IPS-NIHi11 (cell line): ENCODE measurements around the gene SMIM14.
A peak's percentile ranks its signal among the peaks of the same experiment; 100 is the strongest.
"Not testable (repeated sequence)": the region's sequence is repeated elsewhere in the genome, so short reads cannot be mapped to it uniquely, and the experiment has no call there.

Source experiments
- DNase-seq: peaks from one replicate; pipeline ENCODE4 v3.0.0; 2012; ENCODE audit warnings: mixed read lengths, low spot score

Gene SMIM14

DNA sequence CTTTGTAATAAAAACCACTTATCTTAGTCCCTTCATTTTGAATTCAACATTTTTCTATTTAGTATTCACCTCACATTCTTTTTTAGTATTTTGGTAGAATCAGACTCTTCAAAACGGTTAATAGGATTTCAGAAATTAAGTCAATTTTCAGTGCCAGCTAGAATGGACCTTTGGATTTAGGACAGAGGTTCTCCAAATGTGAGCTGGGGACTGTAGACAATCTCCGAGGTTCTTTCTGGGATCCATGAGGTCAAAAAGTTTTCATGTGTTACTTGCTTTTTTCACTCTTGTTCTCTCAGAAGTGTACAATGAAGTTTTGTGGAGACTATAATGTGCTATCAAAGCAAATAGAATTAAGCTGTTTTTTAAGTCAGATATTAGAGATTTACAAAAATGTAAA is 109.1 kb downstream of the SMIM14 start:
- DNase-seq = no peak

DNA sequence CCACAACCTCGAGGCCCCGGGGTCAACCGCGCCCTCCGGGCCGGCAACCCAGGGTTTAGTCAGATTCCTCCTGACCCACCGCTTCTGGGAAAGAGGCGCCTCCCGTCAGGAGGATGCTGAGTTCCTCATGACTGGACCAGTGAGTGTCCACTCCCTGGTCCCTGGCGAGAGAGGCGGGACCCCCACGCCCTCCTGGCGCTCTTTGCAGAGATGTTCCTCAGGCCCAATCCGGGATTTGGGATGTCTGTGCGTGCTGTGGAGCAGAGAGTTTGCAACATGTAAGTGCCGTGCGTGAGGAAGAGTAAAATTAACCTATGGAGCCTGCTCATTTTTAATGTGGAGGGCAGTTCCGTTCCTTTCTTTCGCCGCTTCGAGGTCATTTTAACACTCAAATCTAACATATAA is 110.6 kb downstream of the SMIM14 start:
- DNase-seq = no peak

DNA sequence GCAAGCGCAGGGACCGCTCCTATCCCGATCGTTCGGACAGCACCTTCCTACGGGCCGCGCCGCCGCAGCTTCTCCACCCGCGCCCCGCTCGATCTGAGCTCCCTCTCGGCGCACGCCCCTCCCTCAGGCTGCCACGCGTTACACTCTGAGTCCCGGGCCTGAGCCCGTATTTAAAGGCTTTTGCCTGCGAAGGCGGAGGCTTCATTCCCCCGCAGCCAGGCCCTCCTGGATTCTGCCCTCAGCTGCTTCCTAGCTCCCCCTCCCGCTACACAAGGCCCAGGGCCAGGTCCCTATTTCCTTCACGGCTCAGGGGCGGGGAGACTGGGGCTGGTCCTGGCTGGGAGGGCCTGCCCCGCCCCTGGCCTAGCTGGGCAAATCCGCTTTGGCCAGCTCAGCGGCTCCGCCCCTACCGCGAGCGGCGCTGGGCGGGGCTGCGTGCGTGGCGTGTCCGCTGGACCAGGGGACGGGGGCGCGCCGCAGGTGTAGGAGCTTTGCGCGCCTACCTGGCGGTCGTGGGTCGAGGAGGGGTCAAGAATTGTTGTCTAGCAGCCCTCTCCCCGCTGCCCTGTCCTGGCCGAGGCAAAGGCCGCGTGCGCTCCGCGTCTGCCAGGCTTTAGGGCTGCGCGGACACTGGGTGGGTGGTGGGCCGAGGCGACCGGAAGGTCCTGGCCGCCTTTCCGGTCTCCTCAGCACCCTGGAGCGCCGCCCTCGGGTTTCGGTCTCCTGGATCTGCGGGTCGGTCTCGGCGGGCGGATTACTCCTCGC is 111.2 kb downstream of the SMIM14 start, which contains the start of gene UGDH:
TSS of gene UGDH (minus strand) at position 144 of the 765 bp plus-strand sequence. CDS start 5,927 bp downstream, outside the sequence.
- peak; percentile 99 for DNase-seq

DNA sequence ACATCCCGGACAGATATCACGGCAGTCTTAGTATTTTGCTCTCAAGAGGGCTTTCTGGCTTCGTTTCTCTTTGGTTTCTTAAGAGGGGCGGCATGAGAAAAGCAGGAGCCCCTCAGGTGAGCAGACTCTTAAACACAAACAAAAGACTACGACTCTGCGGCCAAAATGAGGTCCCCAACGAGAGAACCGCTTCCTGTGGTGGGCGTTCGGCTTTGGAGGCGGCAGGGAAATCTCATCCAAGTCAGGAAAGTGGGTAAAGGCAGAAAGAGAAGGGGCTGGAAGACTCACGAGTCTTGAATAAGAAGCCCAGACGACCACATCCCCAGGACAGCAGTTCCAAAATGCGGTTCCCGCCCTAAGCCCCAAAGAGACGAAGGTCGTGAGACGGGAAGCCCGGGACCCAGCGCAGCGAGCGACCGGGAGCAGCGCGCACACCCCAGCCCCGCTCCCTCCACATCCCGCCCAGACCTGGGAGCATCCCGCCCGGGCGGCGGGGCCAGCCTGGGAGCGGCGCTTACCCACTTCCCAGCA is 111.8 kb downstream of the SMIM14 start:
- peak; percentile 86 for DNase-seq

DNA sequence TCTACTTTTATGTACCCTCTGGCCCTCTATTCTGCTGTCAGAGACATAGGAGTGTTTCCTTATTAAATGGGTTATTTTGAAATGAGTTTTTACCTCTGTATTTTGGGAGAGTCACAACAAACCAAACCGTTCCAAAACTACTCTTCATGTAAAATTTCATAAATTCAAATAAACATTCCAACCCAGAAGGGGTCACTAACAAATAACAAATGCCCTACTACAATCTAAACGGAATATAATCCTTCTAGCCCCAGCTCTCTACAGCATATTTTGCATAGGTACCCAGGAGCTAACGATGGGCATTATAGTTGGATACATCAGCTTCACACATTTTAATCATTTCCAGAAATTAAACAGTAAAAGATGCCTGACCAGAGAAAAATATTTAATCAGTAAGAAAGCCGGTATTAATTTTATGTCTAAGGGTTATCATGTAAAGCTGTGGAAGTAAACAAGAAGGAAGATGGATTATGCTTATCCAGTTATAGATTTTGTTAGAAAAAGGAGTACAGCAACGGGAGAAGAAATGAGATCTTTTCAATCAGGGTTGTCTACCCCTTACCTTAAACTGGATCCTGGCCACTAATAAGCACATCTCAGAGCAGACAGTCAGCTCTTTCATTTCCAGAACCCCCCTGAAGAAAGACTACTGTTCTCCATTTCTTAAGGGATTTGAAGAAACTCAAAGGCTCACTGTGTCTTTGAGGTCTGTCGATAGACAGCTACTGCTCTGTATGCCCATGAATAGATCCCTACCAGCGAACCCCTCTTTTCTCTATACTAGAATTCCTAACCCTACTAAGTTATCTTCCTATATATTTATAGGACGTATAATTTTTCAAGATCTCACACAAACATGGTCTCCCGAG is 112.6 kb downstream of the SMIM14 start:
- peak; percentile 34 for DNase-seq

DNA sequence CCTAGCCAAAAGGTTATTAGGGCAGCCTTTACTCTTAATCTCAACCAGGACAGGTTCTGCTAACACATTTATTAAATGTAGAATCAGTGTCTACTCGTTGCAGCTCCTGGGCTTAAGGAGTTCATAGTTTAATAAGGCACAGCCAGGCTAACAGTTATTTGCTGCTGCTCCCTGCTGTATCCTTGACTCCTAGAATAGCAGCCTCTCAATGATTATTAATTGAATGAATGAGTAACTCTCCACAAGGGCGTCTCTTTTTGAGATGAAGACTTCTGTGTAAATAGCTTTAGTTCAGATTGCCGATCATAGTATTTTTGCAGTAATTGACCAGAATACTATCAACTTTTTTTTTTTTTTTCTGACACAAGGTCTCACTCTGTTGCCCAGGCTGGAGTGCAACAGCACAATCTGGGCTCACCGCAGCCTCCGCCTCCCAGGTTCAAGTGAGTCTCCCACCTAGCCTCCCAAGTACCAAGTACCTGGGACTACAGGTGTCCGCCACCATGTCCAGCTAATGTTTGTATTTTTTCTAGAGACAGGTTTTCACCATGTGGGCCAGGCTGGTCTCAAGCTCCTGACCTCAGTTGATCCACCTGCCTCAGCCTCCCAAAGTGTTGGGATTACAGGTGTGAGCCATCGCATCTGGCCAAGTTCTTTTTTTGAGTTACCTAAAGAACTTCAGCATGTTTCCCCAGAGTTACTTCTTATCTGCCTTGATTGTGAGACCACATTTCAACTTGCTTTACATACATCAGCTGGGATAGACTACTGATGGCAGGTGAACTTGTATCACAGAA is 114.3 kb downstream of the SMIM14 start:
- DNase-seq = no peak

DNA sequence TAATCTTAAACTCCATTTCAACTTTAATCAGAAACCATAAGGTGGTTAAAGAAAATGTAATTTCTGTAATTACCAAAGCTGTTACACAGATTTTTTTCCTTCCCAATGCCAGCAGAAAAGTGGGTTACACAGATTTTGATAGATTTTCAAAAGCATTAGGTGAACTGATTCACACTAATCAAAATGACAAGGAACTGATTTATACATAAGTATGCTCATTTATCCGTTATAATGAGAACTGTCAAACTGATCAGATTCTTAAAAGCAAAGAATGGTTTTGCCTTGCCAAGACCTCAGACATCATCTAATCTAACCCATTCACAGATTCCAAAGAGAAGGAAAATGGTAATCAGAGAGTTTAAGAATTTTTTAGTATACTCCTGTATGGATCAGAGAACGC is 116.6 kb downstream of the SMIM14 start:
- no peak for DNase-seq

DNA sequence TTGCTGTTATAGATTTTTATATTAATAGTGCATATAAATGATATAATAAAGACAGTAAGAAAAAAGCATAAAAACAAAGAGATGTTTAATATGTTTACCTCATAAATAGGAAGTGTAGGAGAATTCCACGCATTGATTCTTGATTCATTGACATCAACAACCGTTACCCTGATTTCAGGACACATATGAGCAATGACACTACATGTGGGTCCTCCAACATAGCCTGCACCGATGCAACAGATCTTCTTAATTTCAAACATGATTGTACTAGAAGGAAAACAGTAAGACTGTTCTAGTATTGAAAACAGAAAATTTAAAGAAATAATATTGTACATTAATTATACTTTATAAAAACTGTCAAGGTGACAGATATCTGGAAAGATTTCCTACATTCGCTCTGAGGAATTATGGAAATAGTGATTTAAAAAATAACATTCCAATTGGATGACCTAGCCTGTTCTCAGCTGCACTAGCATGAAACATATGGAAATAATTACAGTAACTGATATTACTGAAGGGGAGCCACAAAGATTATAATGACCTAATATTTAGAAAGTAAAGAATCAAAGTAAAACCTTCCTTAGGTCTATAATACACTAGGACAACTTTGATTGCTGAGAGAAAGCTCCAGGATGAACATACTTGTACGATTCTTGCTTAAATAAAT is 117.3 kb downstream of the SMIM14 start:
- DNase-seq = no peak

DNA sequence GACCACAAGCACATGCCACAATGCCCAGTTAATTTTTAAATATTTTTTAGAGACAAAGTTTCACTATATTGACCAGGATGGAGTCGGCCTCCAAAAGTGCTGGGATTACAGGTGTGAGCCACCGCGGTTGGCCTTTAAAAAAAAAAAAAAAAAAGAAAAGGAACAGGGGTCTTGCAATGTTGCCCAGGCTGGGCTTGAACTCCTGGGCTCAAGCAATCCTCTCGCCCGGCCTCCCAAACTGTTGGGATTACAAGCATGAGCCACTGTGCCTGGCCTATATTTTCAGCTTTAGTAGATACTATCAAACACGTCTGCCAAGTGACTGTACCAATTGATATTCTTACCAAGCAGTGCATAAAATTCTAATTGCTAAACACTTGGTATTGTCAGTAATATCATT is 120.2 kb downstream of the SMIM14 start:
- DNase-seq = no peak

DNA sequence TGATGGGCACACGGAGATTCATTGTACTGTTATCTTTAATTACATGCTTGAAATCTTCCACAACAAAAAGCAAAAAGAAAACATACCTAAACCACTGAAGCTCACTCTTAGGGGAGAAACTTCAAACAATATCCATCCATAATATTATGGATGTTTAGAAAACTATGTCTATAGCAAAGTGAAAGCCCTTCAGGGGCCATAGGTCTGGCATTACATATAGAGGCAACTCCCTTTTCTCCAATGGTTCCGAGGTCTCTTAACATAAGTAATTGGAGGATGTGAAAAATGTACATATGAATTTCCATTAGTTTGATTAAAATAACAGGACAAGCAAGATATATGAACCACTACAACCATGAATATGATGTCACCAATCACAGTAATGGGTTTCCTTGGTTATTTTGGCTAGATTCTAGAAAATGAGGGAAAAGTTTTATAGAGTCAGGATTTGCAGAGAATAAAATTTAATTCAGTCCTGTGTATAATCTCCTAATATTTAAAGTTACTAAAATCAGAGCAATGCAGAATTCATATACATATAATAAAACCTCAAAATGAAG is 122.2 kb downstream of the SMIM14 start:
- no peak for DNase-seq

DNA sequence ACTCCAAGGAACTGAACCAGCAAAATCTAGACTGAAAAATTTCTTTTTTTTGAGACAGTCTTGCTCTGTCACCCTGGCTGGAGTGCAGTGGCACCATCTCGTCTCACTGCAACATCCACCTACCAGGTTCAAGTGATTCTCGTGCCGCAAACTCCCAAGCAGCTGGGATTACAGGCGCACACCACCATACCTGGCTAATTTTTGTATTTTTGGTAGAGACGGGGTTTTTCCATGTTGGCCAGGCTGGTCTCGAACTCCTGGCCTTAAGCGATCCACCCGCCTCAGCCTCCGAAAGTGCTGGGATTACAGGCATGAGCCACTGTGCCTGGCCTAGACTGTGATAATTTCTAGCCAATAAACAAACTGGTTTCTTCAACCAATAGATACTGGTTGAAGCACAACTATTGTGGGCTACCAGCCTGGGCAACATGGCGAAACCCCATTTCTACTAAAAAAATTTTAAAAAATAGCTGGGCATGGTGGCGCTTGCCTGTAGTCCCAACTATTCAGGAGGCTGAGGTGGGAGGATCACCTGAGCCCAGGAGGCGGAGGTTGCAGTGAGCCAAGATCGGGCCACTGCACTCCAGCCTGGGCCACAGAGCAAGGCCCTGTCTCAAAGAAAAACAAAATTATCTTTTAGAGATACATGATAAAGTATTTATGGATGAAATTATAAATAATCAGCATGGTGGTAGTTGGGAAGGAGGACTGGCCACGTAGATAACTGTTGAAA is 122.8 kb downstream of the SMIM14 start:
- DNase-seq = not testable (repeated sequence)

DNA sequence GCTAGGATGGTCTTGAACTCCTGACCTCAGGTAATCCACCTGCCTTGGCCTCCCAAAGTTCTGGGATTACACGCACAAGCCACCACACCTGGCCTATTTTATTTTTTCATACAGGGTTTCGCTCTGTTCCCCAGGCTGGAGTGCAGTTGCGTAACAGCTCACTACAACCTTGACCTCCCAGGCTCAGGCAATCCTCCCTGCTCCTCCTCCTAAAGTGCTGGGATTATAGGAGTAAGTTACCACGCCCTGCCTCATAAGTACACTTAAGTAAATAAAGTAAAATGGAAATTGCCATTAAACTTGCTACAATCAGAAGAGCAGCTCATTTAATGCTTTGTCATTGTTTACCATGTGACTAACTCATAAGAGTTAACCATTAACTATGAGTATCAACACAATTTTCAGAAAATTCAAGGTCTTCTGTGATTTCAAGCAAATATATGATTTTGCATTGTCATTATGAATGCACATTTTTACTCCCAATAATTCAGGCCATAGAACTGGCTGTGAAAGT is 123.7 kb downstream of the SMIM14 start:
- DNase-seq = no peak

DNA sequence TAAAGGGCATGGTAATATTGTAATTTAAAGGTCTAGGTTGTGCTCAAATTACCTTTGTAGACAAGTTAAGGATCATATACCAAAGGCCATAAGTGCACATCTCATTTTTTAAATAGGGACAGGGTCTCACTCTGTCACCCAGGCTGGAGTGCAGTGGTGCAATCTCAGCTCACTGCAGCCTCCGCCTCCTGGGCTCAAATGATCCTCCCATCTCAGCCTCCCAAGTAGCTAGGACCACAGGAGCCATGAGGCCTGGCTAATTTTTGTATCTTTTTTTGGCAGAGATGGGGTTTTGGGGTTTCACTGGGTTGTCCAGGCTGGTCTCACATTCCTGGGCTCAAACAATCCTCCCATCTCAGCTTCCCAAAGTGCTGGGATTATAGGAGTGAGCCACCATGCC is 124.4 kb downstream of the SMIM14 start:
- DNase-seq = not testable (repeated sequence)

DNA sequence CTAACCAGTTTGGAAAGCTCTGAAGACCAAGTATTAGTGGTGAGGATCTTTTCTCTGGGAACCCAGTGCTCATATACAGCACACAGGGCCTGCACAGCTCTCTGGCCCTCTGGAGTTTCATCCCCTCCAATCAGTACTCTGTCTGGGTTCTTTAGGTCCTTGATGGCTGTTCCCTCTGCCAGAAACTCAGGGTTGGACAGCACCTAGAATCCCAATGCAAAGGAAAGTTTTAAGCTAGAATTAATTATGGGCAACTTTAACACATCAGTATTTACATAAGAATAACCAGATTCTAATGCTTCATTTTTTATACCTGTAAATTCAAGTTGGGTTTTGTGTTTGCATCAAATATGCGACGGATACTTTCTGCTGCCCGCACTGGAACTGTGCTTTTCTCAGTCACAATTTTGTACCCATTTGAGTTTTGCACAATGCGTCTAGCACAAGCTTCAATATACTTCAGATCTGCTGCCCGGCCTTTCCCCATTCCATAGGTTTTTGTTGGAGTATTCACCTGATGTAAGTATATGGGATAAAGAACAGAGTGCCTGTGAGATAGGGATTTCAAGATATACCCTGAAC is 128.2 kb downstream of the SMIM14 start:
- DNase-seq = no peak

DNA sequence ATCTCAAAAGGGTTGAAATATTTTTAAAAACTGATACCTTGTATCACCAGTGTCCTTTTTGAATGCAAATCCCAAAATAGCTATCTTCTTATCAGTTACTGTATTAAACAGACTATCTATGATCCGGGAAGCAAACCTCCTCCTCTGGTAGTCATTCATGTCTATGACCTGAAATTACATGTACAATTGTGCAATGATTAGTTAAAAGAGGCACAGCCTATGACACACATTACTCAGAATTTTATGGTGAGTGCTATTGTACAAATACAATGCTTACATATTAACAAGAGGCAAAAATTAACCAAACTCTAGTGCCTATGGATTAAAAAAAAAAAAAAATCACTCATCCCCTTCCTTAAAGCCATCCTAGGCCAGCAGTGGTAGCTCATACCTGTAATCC is 133.1 kb downstream of the SMIM14 start:
- no peak for DNase-seq

DNA sequence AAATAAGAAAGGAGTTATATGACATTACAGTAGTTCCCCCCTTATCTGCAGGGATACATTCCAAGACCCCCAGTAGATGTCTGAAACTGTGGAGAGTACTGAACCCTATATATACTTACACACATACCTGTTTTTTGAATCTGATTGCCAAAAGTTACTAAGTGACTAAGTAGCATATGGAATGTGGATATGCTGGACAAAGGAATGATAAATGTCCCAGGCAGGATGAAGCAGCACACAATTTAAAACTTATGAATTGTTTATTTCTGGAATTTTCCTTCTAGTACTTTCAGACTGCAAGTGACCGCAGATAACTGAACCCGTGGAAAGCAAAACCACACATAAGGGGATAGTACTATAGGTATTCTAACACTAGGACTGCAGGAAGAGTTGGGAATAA is 134.1 kb downstream of the SMIM14 start:
- no peak for DNase-seq

DNA sequence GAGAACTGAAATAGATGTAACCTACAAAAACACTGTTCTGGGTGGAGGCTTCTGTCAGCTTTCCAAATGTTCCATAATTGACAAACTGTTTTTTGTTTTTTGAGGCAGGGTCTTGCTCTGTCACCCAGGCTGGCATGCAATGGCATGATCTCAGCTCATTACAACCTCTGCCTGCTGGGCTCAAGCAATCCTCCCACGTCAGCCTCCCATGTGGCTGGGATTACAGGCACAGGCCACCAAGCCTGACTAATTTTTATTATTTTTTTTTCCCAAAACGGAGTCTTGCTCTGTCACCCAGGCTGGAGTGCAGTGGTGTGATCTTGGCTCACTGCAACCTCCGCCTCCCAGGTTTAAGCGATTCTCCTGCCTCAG is 136.0 kb downstream of the SMIM14 start:
- DNase-seq = not testable (repeated sequence)

DNA sequence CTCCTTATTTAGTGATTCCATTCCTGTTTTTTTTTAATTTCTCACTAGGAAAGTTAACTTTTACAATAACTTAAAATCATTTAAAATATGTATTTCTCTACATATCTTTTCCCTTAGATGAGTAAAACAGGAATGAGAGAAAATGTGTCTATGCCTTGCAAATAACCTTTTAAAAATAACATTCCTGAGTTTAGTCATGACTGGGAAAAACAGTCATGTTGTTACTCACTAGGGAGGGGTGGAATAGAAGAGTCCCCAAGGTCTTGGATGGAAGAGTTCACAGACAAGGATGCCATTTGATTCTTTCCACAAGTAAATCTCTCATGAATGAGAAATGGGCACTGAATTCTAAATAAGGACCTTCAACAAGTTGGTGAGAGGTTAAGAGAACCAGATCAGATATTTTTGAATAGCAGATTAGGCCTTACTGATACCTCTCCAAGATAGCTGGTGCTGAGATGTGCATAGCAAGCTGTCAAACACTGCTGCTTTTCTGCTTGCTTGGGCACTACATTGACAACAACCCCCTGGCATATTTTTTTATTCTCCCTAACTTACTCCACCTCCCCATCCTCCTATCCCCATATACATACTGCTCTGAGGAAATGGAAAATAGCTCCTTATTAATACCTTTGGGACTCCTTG is 136.5 kb downstream of the SMIM14 start:
- no peak for DNase-seq

DNA sequence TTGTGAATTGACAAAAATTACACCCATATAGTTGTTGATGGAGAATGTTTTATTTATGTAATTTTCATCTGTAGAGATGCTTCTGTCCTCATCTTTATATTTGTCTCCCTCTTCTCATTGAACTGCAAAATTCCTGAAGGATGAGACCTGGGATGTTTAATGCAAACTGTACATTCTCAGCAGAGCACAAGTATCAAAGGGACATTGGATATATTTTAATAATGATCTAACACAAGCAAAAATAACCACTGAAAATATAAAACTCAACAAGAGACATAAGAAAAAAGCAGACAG is 140.0 kb downstream of the SMIM14 start:
- no peak for DNase-seq
